Astrocyte (in vitro differentiated cells and primary cell): ENCODE results near the gene APOA1. TPM values are rescaled to one million over a fixed set of nuclear protein-coding genes. Genes with fewer than 3 reads are reported as not detected.

Experiments used
- DNase-seq: peaks from one replicate; pipeline ENCODE4 v3.0.0-alpha.2; 2010; ENCODE audit warnings: low read depth
- FAIRE-seq: peaks from 2 replicates; lab custom pipeline; 2011; peaks lifted over from hg19 to GRCh38; lab: Jason Lieb, UNC
- H2AFZ ChIP-seq: 2 replicates; pipeline ENCODE4 v1.6.0; 2012; ENCODE audit warnings: low read depth, low read length, inconsistent platforms
- H3K27ac ChIP-seq: 2 replicates; pipeline ENCODE4 v1.5.1; 2011; ENCODE audit warnings: low read depth, low read length, inconsistent platforms
- H3K27me3 ChIP-seq: 2 replicates; pipeline ENCODE4 v1.6.0; 2011; ENCODE audit warnings: low read length, inconsistent platforms; ENCODE audit not compliant: insufficient read depth
- H3K36me3 ChIP-seq: 2 replicates; pipeline ENCODE4 v1.5.1; 2011; ENCODE audit warnings: low read length, inconsistent platforms; ENCODE audit not compliant: insufficient read depth
- H3K4me1 ChIP-seq: 2 replicates; pipeline ENCODE4 v1.5.1; 2011; ENCODE audit warnings: low read length, inconsistent platforms; ENCODE audit not compliant: insufficient read depth
- H3K4me2 ChIP-seq: 2 replicates; pipeline ENCODE4 v1.6.0; 2012; ENCODE audit warnings: low read length, inconsistent platforms
- H3K4me3 ChIP-seq: 2 replicates; pipeline ENCODE4 v1.5.1; 2011; ENCODE audit warnings: low read depth, mild to moderate bottlenecking, low read length, inconsistent platforms; ENCODE audit not compliant: insufficient read depth
- H3K79me2 ChIP-seq: 2 replicates; pipeline ENCODE4 v1.6.0; 2012; ENCODE audit warnings: mild to moderate bottlenecking, low read length, inconsistent platforms; ENCODE audit not compliant: insufficient read depth
- H3K9ac ChIP-seq: 2 replicates; pipeline ENCODE4 v1.6.0; 2012; ENCODE audit warnings: mild to moderate bottlenecking, low read length, inconsistent platforms
- H3K9me3 ChIP-seq: 2 replicates; pipeline ENCODE4 v1.5.1; 2012; ENCODE audit warnings: low read depth, mild to moderate bottlenecking, low read length, inconsistent platforms; ENCODE audit not compliant: insufficient read depth
- H4K20me1 ChIP-seq: 2 replicates; pipeline ENCODE4 v1.6.0; 2012; ENCODE audit warnings: low read length, inconsistent platforms; ENCODE audit not compliant: insufficient read depth
- H3K27ac Mint-ChIP-seq: one replicate; pipeline ENCODE4 v1.8.0; 2021; ENCODE audit warnings: mild to moderate bottlenecking, mixed read lengths; ENCODE audit not compliant: unreplicated experiment
- H3K27me3 Mint-ChIP-seq: one replicate; pipeline ENCODE4 v1.8.0; 2021; ENCODE audit warnings: low read depth, mixed read lengths; ENCODE audit not compliant: unreplicated experiment
- H3K36me3 Mint-ChIP-seq: one replicate; pipeline ENCODE4 v1.8.0; 2021; ENCODE audit warnings: low read depth, mixed read lengths; ENCODE audit not compliant: unreplicated experiment
- H3K4me1 Mint-ChIP-seq: one replicate; pipeline ENCODE4 v1.8.0; 2021; ENCODE audit warnings: low read depth, mixed read lengths; ENCODE audit not compliant: unreplicated experiment
- H3K4me3 Mint-ChIP-seq: one replicate; pipeline ENCODE4 v1.8.0; 2021; ENCODE audit warnings: mild to moderate bottlenecking, moderate library complexity, mixed read lengths; ENCODE audit not compliant: unreplicated experiment
- H3K9me3 Mint-ChIP-seq: one replicate; pipeline ENCODE4 v1.8.0; 2021; ENCODE audit warnings: mild to moderate bottlenecking, mixed read lengths; ENCODE audit not compliant: unreplicated experiment
- CTCF ChIP-seq: IDR thresholded peaks from 2 replicates; pipeline ENCODE4 v1.5.1; 2011; ENCODE audit warnings: low read depth, mild to moderate bottlenecking, inconsistent platforms, low read length, moderate library complexity; ENCODE audit not compliant: insufficient read depth
- EZH2 ChIP-seq: IDR thresholded peaks from 2 replicates; pipeline ENCODE4 v1.6.1; 2012; ENCODE audit warnings: mild to moderate bottlenecking, low read length, inconsistent platforms; ENCODE audit not compliant: insufficient read depth
- total RNA-seq: library from RNA; stranded (reverse); gene quantifications from 2 replicates; pipeline ENCODE4 v1.2.1, GENCODE V29; 2021

The APOA1 gene
- total RNA-seq, 1 donor from 2014 or later, result 6.0 TPM

- H3K79me2 ChIP-seq, result no peaks in the 10 kb centered on the region
- no peak for DNase-seq
- no peaks in the 10 kb centered on the region for H3K9me3 ChIP-seq
- no peaks in the 10 kb centered on the region for H3K36me3 ChIP-seq
- H3K4me1 ChIP-seq, result no peaks in the 10 kb centered on the region
- no peak for FAIRE-seq
- H3K4me2 ChIP-seq, result no peak within 1 kb of the TSS
- no peaks in the 10 kb centered on the region for H3K4me1 Mint-ChIP-seq
- H3K27me3 ChIP-seq, result no peaks in the 10 kb centered on the region
- H3K36me3 Mint-ChIP-seq, result no peaks in the 10 kb centered on the region
- no peaks in the 10 kb centered on the region for H3K9me3 Mint-ChIP-seq
- no peak within 1 kb of the TSS for H3K4me3 ChIP-seq
- no peak within 1 kb of the TSS for H3K27ac ChIP-seq
- peaks cover 32% of the 10 kb centered on the region for H3K27me3 Mint-ChIP-seq
- peak within 1 kb of the TSS; percentile 41 for H3K27ac Mint-ChIP-seq
- H3K4me3 Mint-ChIP-seq, result no peak within 1 kb of the TSS
- H2AFZ ChIP-seq, result no peak within 1 kb of the TSS
- TF ChIP-seq EZH2 (no peak), CTCF (no peak)
- H3K9ac ChIP-seq, result no peak within 1 kb of the TSS
- no peaks in the 10 kb centered on the region for H4K20me1 ChIP-seq
These were observed 7.8 kb downstream of the APOA1 start, which contains the start of gene APOC3 for GRCh38 chr11:116829525-116830183. Gene APOC3 (plus strand): TSS chr11:116829907. CDS start chr11:116830583, 676 bp downstream.

GRCh38 chr11:116828632-116829524 is 8.5 kb downstream of the APOA1 start:
- Histone ChIP-seq H2AFZ (no peak overlapping the region), H3K4me3 (no peak overlapping the region), H4K20me1 (no peaks in the 10 kb centered on the region), H3K27me3 (no peaks in the 10 kb centered on the region), H3K27ac (no peak overlapping the region), H3K4me1 (no peaks in the 10 kb centered on the region), H3K9ac (no peak overlapping the region), H3K9me3 (no peaks in the 10 kb centered on the region), H3K36me3 (no peaks in the 10 kb centered on the region), H3K79me2 (no peaks in the 10 kb centered on the region), H3K4me2 (no peak overlapping the region)
- H3K27ac Mint-ChIP-seq, result no peak overlapping the region
- TF ChIP-seq CTCF (no peak), EZH2 (no peak)
- no peak overlapping the region for H3K4me3 Mint-ChIP-seq
- peaks cover 27% of the 10 kb centered on the region for H3K27me3 Mint-ChIP-seq
- no peaks in the 10 kb centered on the region for H3K9me3 Mint-ChIP-seq
- DNase-seq (no peak), FAIRE-seq (no peak)
- no peaks in the 10 kb centered on the region for H3K36me3 Mint-ChIP-seq
- no peaks in the 10 kb centered on the region for H3K4me1 Mint-ChIP-seq
